H1 (cell line): Measurements from ENCODE around the gene SMC3. TPM values are rescaled to one million over a fixed set of nuclear protein-coding genes. Genes with fewer than 3 reads are reported as not detected.

Experiments
- CHD7 ChIP-seq: fragments of 300-600 bp; sonication (generic); IDR thresholded peaks from 2 replicates; pipeline ENCODE4 v1.7.1; 2012; ENCODE audit warnings: low read length, moderate library complexity, mild to moderate bottlenecking, inconsistent platforms; ENCODE audit not compliant: insufficient replicate concordance
- GTF2F1 ChIP-seq: IDR thresholded peaks from 2 replicates; pipeline ENCODE4 v1.6.1; 2012; ENCODE audit warnings: low read depth, low read length, improper control_type of control experiment, borderline replicate concordance
- KDM1A ChIP-seq: fragments of 200-600, 300-600 bp; sonication (generic); IDR thresholded peaks from 2 replicates; pipeline ENCODE4 v1.7.1; 2016; ENCODE audit warnings: mild to moderate bottlenecking, low read length, borderline replicate concordance
- POLR2A ChIP-seq, 2 experiments: IDR thresholded peaks; 1 replicate in 1 of 2; 2 replicates in 1 of 2; pipeline ENCODE4 v1.6.1; 2011; ENCODE audit warnings: low read depth in 2 of 2, low read length in 2 of 2, mild to moderate bottlenecking in 2 of 2; ENCODE audit errors: control extremely low read depth in 1 of 2
- RAD21 ChIP-seq, 2 experiments: IDR thresholded peaks in 1 of 2; conservative IDR thresholded peaks in 1 of 2; 2 replicates each; pipeline ENCODE4 v1.6.1; 2011; ENCODE audit warnings: low read depth in 2 of 2, low read length in 2 of 2, improper control_type of control experiment in 1 of 2, inconsistent platforms in 1 of 2, mild to moderate bottlenecking in 1 of 2, moderate library complexity in 1 of 2
- SRF ChIP-seq: IDR thresholded peaks from 2 replicates; pipeline ENCODE4 v1.6.1; 2011; ENCODE audit warnings: mild to moderate bottlenecking, low read depth, low read length, moderate library complexity
- TCF12 ChIP-seq: IDR thresholded peaks from 2 replicates; pipeline ENCODE4 v1.6.1; 2011; ENCODE audit warnings: low read depth, mild to moderate bottlenecking, low read length
- polyA plus RNA-seq, 7 experiments: library from polyadenylated mRNA; depleted of rRNA in 3 of 7; stranded (reverse) in 5 of 7; unstranded in 2 of 7; fragments of >200 nt in 5 of 7; fragments of 200-250 nt in 2 of 7; gene quantifications; 1 replicate in 5 of 7; 2 replicates in 1 of 7; 4 replicates in 1 of 7; pipeline versions ENCODE4 v1.2.1 to v1.2.3, GENCODE V29; 2011 to 2013; ENCODE audit warnings: missing spikeins in 2 of 7, mixed read lengths in 2 of 7
- total RNA-seq: library from RNA; stranded (reverse); fragmentation: NEBNext Ultra II Directional; extraction: Animal tissue kit (Norgen Biotek cat#: 25700); gene quantifications from 2 replicates; pipeline ENCODE4 v1.2.1, GENCODE V29; 2021
- TF ChIP-seq, protein P1 (sequence below), 3 experiments: IDR thresholded peaks; 1 replicate in 2 of 3; 2 replicates in 1 of 3; pipeline versions ENCODE4 v1.5.1 to v1.6.1; 2011; ENCODE audit warnings: low read length in 3 of 3, mild to moderate bottlenecking in 3 of 3, inconsistent platforms in 2 of 3, low read depth in 1 of 3, moderate library complexity in 1 of 3; ENCODE audit not compliant: insufficient read depth in 1 of 3; ENCODE audit errors: control extremely low read depth in 1 of 3

SMC3 gene
- total and polyA plus RNA-seq, 2 of the 8 experiments (the other 6 are each of a cell fraction or from before 2014, with no cell fraction given): 12.7 to 93.4 TPM

GRCh38 chr10:110600487-110601101, 33.1 kb downstream of the SMC3 start (continued):
- no peak for TF ChIP-seq CHD7
- TF ChIP-seq KDM1A: no peak
- TF ChIP-seq TCF12: no peak
- peak; percentile 51 to 54 for TF ChIP-seq RAD21 (IDR thresholded peaks at IDR 0.05 in 1 of 2, conservative IDR thresholded peaks at IDR 0.05 in 1 of 2; ENCODE audit: low read depth in 2 of 2, low read length in 2 of 2)
- no peak for TF ChIP-seq SRF
- TF ChIP-seq POLR2A (IDR thresholded peaks at IDR 0.05; ENCODE audit: control extremely low read depth in 1 of 2, low read depth in 2 of 2, low read length in 2 of 2): no peak
- no peak for TF ChIP-seq GTF2F1
- TF ChIP-seq, protein P1, sequence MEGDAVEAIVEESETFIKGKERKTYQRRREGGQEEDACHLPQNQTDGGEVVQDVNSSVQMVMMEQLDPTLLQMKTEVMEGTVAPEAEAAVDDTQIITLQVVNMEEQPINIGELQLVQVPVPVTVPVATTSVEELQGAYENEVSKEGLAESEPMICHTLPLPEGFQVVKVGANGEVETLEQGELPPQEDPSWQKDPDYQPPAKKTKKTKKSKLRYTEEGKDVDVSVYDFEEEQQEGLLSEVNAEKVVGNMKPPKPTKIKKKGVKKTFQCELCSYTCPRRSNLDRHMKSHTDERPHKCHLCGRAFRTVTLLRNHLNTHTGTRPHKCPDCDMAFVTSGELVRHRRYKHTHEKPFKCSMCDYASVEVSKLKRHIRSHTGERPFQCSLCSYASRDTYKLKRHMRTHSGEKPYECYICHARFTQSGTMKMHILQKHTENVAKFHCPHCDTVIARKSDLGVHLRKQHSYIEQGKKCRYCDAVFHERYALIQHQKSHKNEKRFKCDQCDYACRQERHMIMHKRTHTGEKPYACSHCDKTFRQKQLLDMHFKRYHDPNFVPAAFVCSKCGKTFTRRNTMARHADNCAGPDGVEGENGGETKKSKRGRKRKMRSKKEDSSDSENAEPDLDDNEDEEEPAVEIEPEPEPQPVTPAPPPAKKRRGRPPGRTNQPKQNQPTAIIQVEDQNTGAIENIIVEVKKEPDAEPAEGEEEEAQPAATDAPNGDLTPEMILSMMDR (IDR thresholded peaks at IDR 0.05; ENCODE audit: control extremely low read depth in 1 of 3, insufficient read depth in 1 of 3, low read depth in 1 of 3, low read length in 3 of 3): peak in 2 of 3 experiments; percentile 50 to 51; a peak in 3 of 4 replicates
